ENCODE measurements around the gene PRKCZ.

PRKCZ gene

DNA sequence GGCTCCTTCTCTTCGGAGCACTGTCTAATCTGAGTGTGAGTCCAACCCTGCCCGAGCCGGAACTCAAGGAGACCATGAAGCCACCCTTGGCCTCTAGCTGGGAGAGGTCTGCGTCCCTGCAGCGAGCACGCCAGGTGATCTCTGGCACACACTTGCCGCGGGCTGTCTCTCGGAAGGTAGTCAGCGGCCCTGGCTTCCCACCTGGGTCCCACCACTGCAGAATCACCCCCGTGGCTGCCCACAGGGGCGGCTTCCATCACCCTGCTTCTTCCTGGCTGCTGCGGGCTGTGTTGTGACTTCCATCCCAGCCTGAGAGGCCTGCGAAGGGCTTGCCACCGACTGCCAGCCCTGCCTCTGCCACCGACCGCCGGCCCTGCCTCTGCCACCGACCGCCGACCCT is 127.3 kb downstream of the PRKCZ start:
- in situ Hi-C loops (cut with HindIII; ENCODE audit: low pct_ligation_motif_present, low sequenced_read_pairs), result no loop called here
- TF ChIP-seq, protein P1, sequence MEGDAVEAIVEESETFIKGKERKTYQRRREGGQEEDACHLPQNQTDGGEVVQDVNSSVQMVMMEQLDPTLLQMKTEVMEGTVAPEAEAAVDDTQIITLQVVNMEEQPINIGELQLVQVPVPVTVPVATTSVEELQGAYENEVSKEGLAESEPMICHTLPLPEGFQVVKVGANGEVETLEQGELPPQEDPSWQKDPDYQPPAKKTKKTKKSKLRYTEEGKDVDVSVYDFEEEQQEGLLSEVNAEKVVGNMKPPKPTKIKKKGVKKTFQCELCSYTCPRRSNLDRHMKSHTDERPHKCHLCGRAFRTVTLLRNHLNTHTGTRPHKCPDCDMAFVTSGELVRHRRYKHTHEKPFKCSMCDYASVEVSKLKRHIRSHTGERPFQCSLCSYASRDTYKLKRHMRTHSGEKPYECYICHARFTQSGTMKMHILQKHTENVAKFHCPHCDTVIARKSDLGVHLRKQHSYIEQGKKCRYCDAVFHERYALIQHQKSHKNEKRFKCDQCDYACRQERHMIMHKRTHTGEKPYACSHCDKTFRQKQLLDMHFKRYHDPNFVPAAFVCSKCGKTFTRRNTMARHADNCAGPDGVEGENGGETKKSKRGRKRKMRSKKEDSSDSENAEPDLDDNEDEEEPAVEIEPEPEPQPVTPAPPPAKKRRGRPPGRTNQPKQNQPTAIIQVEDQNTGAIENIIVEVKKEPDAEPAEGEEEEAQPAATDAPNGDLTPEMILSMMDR (IDR thresholded peaks at IDR 0.05; ENCODE audit: low read depth, low read length, missing control alignments), result no peak
- no peaks in the 10 kb centered on the region for H3K27me3 ChIP-seq (replicated peaks)
- H3K4me3 ChIP-seq (ENCODE audit: low read depth, low read length), result no peak overlapping the region
- H3K36me3 ChIP-seq (replicated peaks), result no peaks in the 10 kb centered on the region
- no peak overlapping the region for H3K27ac ChIP-seq
- DNase-seq, result no peak

DNA sequence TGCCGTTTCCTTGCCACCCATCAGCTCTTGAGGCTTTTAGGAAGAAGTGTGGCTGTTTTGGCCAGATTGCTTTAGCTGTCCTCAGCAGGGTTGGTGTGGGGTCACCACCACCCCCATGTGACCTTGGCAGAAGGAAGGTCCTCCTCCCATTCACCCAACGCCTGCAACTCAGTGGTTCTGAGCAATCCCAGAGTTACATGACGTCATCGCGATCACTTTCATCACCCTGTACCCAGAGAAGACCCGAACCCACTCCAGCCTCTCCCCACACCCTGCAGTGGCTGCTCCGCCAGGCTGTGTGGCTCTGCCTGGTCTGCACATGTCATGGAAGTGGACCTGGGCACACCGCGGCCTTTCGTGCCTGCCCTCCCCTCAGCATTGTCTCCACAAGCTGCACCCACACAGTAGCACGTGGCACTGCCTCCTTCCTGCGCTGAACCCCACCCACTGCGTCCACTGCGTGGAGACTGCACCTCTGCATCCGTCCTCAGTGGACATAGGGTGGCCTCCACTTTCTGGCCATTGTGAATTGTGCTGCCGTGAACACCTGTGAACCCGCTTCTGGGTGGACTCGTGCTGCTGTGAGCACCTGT is 127.8 kb downstream of the PRKCZ start:
- in situ Hi-C loops (cut with HindIII; ENCODE audit: low pct_ligation_motif_present, low sequenced_read_pairs), result no loop called here
- Histone ChIP-seq H3K4me3 (ENCODE audit: low read depth, low read length) (no peak overlapping the region), H3K27ac (no peak overlapping the region), H3K27me3 (replicated peaks) (no peaks in the 10 kb centered on the region), H3K36me3 (replicated peaks) (no peaks in the 10 kb centered on the region)
- TF ChIP-seq, protein P1 (IDR thresholded peaks at IDR 0.05; ENCODE audit: low read depth, low read length, missing control alignments), result no peak
- no peak for DNase-seq

DNA sequence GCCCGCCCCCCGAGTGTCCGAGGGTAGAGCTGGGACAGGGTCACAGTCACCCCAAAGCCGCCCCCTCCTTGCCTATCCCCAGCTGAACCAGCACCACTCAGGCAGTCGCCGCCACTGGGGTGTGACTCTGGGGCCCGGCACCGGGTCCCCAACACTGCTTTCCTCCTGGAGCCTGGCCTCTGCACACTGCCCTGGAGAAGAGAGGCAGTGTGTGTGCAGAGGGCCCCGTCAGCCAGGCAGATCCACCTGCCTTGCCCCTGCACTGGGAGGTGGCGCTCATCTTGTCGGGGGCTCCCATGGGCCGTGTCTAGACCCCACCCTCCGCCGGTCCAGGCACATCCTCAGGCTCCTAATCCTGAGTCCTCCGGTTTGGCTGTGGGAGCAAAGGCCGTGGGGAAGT is 128.7 kb downstream of the PRKCZ start:
- TF ChIP-seq, protein P1 (IDR thresholded peaks at IDR 0.05; ENCODE audit: low read depth, low read length, missing control alignments), result no peak
- DNase-seq, result no peak
- H3K27ac ChIP-seq, result no peak overlapping the region
- in situ Hi-C loops (cut with HindIII; ENCODE audit: low pct_ligation_motif_present, low sequenced_read_pairs), result no loop called here
- no peaks in the 10 kb centered on the region for H3K27me3 ChIP-seq (replicated peaks)
- H3K36me3 ChIP-seq (replicated peaks), result no peaks in the 10 kb centered on the region
- H3K4me3 ChIP-seq (ENCODE audit: low read depth, low read length), result no peak overlapping the region

DNA sequence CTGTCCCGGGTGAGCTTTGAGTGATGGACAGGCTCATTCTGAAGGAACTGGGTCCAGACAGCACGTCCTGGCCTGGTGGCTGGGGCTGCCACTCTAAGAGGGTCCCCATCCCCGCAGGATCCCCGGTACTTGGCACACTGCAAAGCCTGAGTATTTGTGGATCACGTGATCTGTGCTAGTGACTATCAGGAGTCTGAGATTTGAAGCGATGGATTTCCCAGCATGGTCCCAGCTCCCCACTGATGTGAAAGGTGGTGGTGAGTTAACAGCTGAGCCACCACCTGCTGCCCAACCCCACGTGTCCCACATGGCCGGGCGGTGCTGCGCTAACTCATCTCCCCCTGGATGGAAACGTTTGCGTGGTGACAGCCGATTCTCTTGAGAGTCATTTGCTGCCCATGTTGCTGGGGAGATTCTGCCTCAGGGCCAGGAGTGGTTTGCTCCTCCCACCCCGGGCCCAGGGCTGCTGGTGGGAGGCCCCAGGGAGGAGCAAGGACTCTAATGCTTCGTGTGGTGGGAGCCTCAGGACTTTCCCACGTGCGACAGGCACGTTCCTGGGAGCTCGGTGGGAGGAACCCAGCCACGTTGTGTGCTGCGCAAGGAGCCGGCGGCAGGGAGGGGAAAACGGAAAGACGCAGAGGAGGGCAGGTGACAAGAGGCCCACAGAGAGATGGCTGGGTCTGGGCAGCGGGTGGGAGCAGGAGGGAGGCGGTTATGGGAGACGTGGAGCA is 129.2 kb downstream of the PRKCZ start:
- no peak overlapping the region for H3K4me3 ChIP-seq (ENCODE audit: low read depth, low read length)
- TF ChIP-seq, protein P1 (IDR thresholded peaks at IDR 0.05; ENCODE audit: low read depth, low read length, missing control alignments), result no peak
- H3K27me3 ChIP-seq (replicated peaks), result no peaks in the 10 kb centered on the region
- in situ Hi-C loops (cut with HindIII; ENCODE audit: low pct_ligation_motif_present, low sequenced_read_pairs), result no loop called here
- H3K27ac ChIP-seq, result no peak overlapping the region
- DNase-seq, result no peak
- H3K36me3 ChIP-seq (replicated peaks), result no peaks in the 10 kb centered on the region

DNA sequence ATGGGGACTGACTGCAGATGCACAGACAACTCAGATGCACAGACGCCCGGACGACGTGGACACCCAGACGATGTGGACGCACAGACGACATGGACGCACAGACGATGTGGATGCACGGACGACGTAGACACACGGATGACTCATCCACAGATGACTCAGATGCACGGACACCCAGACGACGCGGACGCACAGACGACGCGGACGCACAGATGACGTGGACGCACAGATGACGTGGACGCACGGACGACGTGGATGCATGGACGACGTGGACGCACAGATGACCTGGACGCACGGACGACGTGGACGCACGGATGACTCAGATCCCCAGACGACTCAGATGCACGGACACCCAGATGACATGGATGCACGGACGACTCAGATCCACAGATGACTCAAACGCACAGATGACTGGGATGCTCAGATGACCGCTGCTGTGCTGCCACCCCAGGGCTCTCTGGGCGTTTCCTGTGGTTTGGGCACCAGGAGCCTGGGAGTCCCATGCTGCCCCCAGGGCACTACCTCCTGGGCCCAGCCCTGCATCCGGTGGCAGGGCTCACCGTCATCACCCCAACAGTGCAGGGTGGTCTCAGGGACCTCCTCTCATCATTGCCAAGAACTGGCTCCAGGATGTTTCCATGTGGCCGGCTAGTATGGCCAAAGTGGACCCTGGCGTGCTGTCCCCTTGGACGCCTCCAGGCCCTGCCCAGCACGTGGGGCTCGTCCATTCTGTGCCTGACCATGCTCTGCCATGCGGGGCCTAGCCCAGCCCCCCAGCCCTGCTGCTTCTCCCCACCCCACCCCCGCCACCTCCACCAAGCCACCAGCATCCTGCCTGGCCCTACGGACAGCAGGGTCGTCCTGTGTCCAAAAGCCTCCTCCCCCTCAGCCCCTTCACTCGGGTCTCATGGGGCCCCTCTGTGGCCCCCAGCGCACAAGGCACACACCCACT is 130.4 kb downstream of the PRKCZ start:
- Histone ChIP-seq H3K27me3 (replicated peaks) (no peaks in the 10 kb centered on the region), H3K36me3 (replicated peaks) (no peaks in the 10 kb centered on the region), H3K27ac (no peak overlapping the region), H3K4me3 (ENCODE audit: low read depth, low read length) (no peak overlapping the region)
- DNase-seq, result no peak
- TF ChIP-seq, protein P1 (IDR thresholded peaks at IDR 0.05; ENCODE audit: low read depth, low read length, missing control alignments), result no peak
- in situ Hi-C loops (cut with HindIII; ENCODE audit: low pct_ligation_motif_present, low sequenced_read_pairs), result no loop called here

Data from brain microvascular endothelial cell (primary cell).